ENCODE results near the gene MRPL51. TPM values are rescaled to one million over a fixed set of nuclear protein-coding genes. Genes with fewer than 3 reads are reported as not detected.
"Not testable (repeated sequence)": the region's sequence is repeated elsewhere in the genome, so short reads cannot be mapped to it uniquely, and the experiment has no call there.

Gene MRPL51
- total RNA-seq, 1 donor from 2014 or later = 262 TPM

DNA sequence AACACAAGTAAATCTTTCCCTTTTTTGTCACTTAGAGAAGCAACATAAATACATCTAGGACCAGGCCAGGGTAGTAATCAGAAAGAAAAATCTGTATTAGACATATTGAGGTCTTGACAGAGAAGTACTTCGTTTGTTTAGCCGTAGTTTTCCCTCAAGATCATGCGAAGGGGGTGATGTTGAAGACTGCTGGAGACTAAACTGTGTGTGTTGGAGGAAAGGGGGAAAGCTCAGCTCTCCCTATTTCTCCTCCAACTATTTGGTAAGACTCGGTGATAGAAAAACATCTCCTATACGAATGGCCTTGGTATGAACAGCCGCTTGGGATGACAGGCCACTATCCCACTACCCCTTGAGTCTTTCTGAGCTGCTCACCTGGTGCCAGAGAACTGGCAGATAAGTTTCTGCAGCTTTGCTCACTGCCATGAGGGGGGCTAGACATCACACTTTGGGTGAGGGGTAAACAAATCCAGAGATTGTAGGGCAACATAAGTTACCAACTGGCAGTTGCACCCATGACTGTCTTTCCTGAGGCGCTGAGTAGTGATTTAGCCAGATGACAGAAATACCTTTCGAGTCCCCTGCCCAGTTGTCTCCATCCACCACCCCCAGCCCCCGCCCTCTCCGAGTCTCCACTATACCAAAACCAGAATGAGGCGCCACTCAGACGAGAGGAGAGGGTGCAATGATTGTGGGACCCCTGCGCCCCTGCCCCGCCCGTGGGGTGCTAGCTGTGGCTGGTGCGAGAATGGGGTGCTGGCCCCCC lies 23.3 kb downstream of the MRPL51 start:
- Mint-ChIP-seq H3K9me3 (no peaks in the 10 kb centered on the region), H3K4me1 (ENCODE audit: low read depth) (peaks cover 51% of the 10 kb centered on the region), H3K4me3 (ENCODE audit: low read depth) (peak overlapping the region; percentile 88), H3K27me3 (ENCODE audit: low read depth) (no peaks in the 10 kb centered on the region), H3K36me3 (ENCODE audit: low read depth) (peaks cover 47% of the 10 kb centered on the region), H3K27ac (peak overlapping the region; percentile 86)
- no peak for DNase-seq (ENCODE audit: low spot score)
- intact Hi-C loops (cut with micrococcal nuclease) = loop anchor here (1.0 to 10.0 kb wide), 6 partner anchors 7 to 215 kb away; partner anchors contain the start of genes GAPDH, MRPL51, TAPBPL and ZNF384

DNA sequence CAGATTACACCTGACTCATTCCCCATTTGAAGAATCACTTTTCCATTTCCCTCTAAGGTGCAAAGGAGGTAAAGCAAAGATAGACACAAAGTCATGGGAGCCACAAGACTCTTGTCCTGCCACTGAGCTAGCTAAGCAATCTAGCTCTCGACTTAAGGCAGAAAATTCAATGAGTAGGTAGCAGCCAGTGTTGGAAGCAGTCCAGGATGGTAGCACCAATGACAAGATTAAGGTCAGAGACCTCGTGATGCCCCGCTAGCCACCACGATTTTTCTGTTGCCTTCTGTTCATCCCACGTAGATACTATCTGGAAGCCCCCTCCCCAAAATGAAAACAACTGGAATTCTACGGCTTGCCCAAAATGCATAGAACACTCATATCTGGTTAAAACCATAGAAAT lies 24.0 kb downstream of the MRPL51 start:
- Mint-ChIP-seq H3K27me3 (ENCODE audit: low read depth) (no peaks in the 10 kb centered on the region), H3K4me3 (ENCODE audit: low read depth) (peak overlapping the region; percentile 88), H3K27ac (peak overlapping the region; percentile 86), H3K36me3 (ENCODE audit: low read depth) (peaks cover 54% of the 10 kb centered on the region), H3K9me3 (no peaks in the 10 kb centered on the region), H3K4me1 (ENCODE audit: low read depth) (peaks cover 58% of the 10 kb centered on the region)
- DNase-seq (ENCODE audit: low spot score) = no peak
- intact Hi-C loops (cut with micrococcal nuclease) = loop anchor here (2.0 to 10.0 kb wide), 2 partner anchors 16 to 216 kb away; partner anchors contain the start of genes TAPBPL and ZNF384

DNA sequence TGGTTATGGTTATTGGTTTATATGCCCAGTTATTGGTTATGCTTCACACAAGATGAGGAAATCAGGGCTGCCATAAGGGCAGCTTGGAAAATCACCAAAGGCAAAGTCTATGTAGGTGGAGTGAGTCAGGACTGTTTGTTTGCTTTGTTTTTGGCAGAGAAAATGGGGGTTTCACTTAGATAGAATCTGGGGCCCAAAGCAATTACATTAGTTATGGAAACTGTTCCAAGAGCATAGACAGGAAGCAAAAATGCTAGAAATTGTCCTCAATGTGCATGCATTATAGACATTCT lies 24.8 kb downstream of the MRPL51 start:
- H3K4me3 Mint-ChIP-seq (ENCODE audit: low read depth) = peak overlapping the region; percentile 88
- intact Hi-C loops (cut with micrococcal nuclease) = loop anchor here (2.0 to 10.0 kb wide), 2 partner anchors 15 to 217 kb away; partner anchors contain the start of genes TAPBPL and ZNF384

DNA sequence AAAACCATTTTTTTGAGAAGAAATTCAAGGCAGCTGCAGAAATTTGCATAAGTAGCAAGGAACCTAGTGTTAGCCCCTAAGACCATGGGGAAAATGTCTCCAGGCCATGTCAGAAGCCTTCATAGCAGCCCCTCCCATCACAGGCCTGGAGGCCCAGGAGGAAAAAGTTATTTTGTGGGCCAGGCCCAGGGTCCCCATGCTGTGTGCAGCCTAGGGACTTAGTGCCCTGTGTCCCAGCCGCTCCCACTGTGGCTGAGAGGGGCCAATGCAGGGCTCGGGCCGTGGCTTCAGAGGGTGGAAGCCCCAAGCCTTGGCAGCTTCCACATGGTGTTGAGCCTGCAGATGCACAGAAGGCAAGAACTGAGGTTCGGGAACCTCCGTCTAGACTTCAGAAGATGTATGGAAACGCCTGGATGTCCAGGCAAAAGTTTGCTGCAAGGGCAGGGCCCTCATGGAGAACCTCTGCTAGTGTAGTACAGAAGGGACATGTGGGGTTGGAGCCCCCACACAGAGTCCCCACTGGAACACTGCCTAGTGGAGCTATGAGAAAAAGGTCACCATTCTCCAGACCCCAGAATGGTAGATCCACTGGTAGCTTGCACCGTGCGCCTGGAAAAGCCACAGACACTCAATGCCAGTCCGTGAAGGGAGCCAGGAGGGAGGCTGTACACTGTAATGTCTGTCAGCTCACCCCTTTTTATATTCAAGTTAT lies 25.3 kb downstream of the MRPL51 start:
- H3K27ac Mint-ChIP-seq = peak overlapping the region; percentile 86
- H3K36me3 Mint-ChIP-seq (ENCODE audit: low read depth) = peaks cover 67% of the 10 kb centered on the region
- intact Hi-C loops (cut with micrococcal nuclease) = loop anchor here (2.0 to 10.0 kb wide), 2 partner anchors 15 to 217 kb away; partner anchors contain the start of genes TAPBPL and ZNF384
- peaks cover 69% of the 10 kb centered on the region for H3K4me1 Mint-ChIP-seq (ENCODE audit: low read depth)
- not testable (repeated sequence) for H3K9me3 Mint-ChIP-seq; DNase-seq (ENCODE audit: low spot score); H3K27me3 Mint-ChIP-seq (ENCODE audit: low read depth)
- peak overlapping the region; percentile 88 for H3K4me3 Mint-ChIP-seq (ENCODE audit: low read depth)

More for the DNA sequence above, 24.8 kb downstream of the MRPL51 start:
- peaks cover 62% of the 10 kb centered on the region for H3K36me3 Mint-ChIP-seq (ENCODE audit: low read depth)
- peak overlapping the region; percentile 86 for H3K27ac Mint-ChIP-seq
- H3K27me3 Mint-ChIP-seq (ENCODE audit: low read depth) = no peaks in the 10 kb centered on the region
- DNase-seq (ENCODE audit: low spot score) = no peak
- H3K9me3 Mint-ChIP-seq = no peaks in the 10 kb centered on the region
- H3K4me1 Mint-ChIP-seq (ENCODE audit: low read depth) = peaks cover 65% of the 10 kb centered on the region

- not testable (repeated sequence) for DNase-seq (ENCODE audit: low spot score); H3K27me3 Mint-ChIP-seq (ENCODE audit: low read depth); H3K9me3 Mint-ChIP-seq
- Mint-ChIP-seq H3K36me3 (ENCODE audit: low read depth) (peaks cover 77% of the 10 kb centered on the region), H3K4me1 (ENCODE audit: low read depth) (peaks cover 73% of the 10 kb centered on the region), H3K27ac (peak overlapping the region; percentile 23), H3K4me3 (ENCODE audit: low read depth) (peak overlapping the region; percentile 22)
- intact Hi-C loops (cut with micrococcal nuclease) = loop anchor here (10.0 kb wide), 1 partner anchor 218 kb away; the partner anchor contains the start of gene ZNF384
Measured at GRCh38 chr12:6466751-6467150, 26.3 kb downstream of the MRPL51 start.

- no peak overlapping the region for H3K4me3 Mint-ChIP-seq (ENCODE audit: low read depth)
- H3K36me3 Mint-ChIP-seq (ENCODE audit: low read depth) = peaks cover 83% of the 10 kb centered on the region
- intact Hi-C loops (cut with micrococcal nuclease) = loop anchor here (10.0 kb wide), 1 partner anchor 219 kb away; the partner anchor contains the start of gene ZNF384
- H3K27ac Mint-ChIP-seq = peak overlapping the region; percentile 23
- no peak for DNase-seq (ENCODE audit: low spot score)
- no peaks in the 10 kb centered on the region for H3K27me3 Mint-ChIP-seq (ENCODE audit: low read depth)
- H3K9me3 Mint-ChIP-seq = no peaks in the 10 kb centered on the region
- H3K4me1 Mint-ChIP-seq (ENCODE audit: low read depth) = peaks cover 74% of the 10 kb centered on the region
Measured at GRCh38 chr12:6466184-6466573, 26.9 kb downstream of the MRPL51 start.

DNA sequence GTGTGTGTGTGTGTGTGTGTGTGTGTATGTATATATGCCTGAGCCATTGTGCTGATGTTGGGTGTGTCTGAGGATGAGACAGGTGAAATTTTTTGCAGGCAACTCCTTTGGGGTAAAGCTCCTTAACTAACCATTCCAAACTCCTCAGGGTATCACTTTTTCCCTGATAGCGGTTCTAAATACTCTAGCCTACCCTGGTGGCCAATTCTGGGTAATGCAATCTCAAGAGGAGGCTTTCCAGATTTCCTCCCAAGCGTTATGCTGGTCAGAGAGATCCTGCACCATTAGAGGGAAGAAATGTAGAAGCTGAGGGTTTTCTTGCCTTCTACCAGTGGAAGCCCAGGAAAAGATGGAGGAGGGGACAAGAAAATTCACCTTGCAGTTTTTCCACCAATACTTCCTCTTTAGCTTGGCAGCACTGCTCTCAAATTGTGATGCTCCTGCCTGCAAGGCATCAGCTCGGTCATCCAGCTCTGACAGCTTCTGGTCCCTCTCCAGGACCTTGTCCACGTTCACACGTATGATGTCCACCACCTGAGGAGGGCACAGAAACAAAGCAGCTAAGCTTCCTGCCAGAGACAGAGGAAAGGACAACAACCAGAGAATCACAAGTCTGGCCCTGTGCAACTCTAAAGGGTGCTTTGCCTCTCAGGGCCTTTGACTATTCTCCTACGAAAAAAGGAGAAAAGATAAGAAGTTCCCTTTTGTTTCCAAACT lies 27.4 kb downstream of the MRPL51 start:
- peaks cover 77% of the 10 kb centered on the region for H3K4me1 Mint-ChIP-seq (ENCODE audit: low read depth)
- no peak for DNase-seq (ENCODE audit: low spot score)
- intact Hi-C loops (cut with micrococcal nuclease) = loop anchor here (1.0 to 10.0 kb wide), 2 partner anchors 42 to 219 kb away; partner anchors contain the start of gene ZNF384
- no peaks in the 10 kb centered on the region for H3K9me3 Mint-ChIP-seq
- H3K27me3 Mint-ChIP-seq (ENCODE audit: low read depth) = no peaks in the 10 kb centered on the region
- no peak overlapping the region for H3K4me3 Mint-ChIP-seq (ENCODE audit: low read depth)
- peaks cover 88% of the 10 kb centered on the region for H3K36me3 Mint-ChIP-seq (ENCODE audit: low read depth)
- H3K27ac Mint-ChIP-seq = peak overlapping the region; percentile 54

DNA sequence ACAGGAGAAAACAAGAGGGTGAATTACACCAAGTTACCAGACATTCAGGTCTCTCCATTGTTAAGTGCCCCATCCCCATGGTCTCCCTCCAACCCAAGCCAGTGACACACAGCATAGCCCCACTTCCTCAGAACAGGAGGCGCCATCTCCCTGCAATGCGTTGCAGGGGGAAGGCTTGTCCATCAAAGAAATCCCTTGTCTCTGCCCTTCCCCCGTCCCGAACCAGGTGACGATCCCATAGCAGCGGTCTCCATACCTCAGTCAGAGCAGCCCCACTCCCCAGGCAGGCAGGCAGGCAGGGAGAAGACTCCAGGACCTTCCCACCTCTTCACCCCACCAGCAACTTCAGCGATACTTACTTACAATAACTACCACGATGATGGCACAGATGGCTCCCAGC lies 28.5 kb downstream of the MRPL51 start:
- intact Hi-C loops (cut with micrococcal nuclease) = loop anchor here (10.0 kb wide), 1 partner anchor 220 kb away; the partner anchor contains the start of gene ZNF384
- Mint-ChIP-seq H3K27ac (peak overlapping the region; percentile 99), H3K27me3 (ENCODE audit: low read depth) (no peaks in the 10 kb centered on the region), H3K4me1 (ENCODE audit: low read depth) (peaks cover 77% of the 10 kb centered on the region), H3K9me3 (no peaks in the 10 kb centered on the region), H3K4me3 (ENCODE audit: low read depth) (peak overlapping the region; percentile 35), H3K36me3 (ENCODE audit: low read depth) (peaks cover 93% of the 10 kb centered on the region)
- DNase-seq (ENCODE audit: low spot score) = no peak

DNA sequence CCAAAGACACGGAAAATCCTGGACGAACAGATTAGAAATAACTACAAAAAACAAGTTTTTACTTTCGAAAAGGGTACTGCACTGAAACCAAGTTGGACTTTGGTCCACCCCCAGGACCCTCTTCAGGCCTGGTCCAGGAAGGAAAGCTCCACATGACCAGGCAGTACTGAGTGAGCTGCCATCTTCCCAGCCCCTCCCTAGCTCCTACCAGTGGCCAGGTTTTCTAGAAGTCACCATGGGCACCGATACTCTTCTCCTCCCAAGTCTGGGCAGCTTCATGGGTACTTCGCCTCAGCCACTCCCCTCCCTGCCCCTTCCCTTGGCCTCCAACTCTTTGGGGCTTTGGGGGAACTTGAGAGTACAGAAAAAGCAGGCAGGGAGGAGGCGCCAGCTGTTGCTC lies 29.2 kb downstream of the MRPL51 start:
- no peak for DNase-seq (ENCODE audit: low spot score)
- H3K4me1 Mint-ChIP-seq (ENCODE audit: low read depth) = peaks cover 75% of the 10 kb centered on the region
- H3K27me3 Mint-ChIP-seq (ENCODE audit: low read depth) = no peaks in the 10 kb centered on the region
- peak overlapping the region; percentile 75 for H3K4me3 Mint-ChIP-seq (ENCODE audit: low read depth)
- H3K36me3 Mint-ChIP-seq (ENCODE audit: low read depth) = peaks cover 94% of the 10 kb centered on the region
- no peaks in the 10 kb centered on the region for H3K9me3 Mint-ChIP-seq
- intact Hi-C loops (cut with micrococcal nuclease) = loop anchor here (2.0 to 10.0 kb wide), 3 partner anchors 19 to 221 kb away; partner anchors contain the start of genes CD27 and ZNF384
- peak overlapping the region; percentile 99 for H3K27ac Mint-ChIP-seq

DNA sequence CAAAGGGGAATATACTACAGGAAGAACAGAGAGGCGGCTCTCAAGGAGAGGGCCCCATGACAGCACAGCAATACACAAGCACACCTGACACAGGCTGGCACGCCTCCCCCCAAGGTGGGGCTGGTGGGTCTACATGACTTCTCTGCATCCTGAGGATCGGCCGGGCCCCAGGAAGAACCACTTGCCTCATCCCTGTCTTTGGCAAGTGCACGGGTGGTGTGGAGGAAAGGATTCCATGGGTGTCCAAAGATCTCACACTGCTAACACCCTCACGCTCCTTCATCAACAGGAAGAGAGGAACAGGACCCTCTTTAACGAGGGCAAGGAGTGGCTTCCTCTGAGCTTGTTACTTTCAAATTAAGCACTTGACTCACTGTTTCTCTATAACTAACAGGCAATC lies 29.8 kb downstream of the MRPL51 start:
- intact Hi-C loops (cut with micrococcal nuclease) = loop anchor here (2.0 to 10.0 kb wide), 3 partner anchors 18 to 222 kb away; partner anchors contain the start of genes CD27 and ZNF384
- Mint-ChIP-seq H3K27me3 (ENCODE audit: low read depth) (no peaks in the 10 kb centered on the region), H3K4me3 (ENCODE audit: low read depth) (peak overlapping the region; percentile 75), H3K9me3 (no peaks in the 10 kb centered on the region), H3K36me3 (ENCODE audit: low read depth) (peaks cover 94% of the 10 kb centered on the region), H3K27ac (peak overlapping the region; percentile 99), H3K4me1 (ENCODE audit: low read depth) (peaks cover 74% of the 10 kb centered on the region)
- no peak for DNase-seq (ENCODE audit: low spot score)

GRCh38 chr12:6462234-6462995 lies 30.6 kb downstream of the MRPL51 start:
- Mint-ChIP-seq H3K27ac (peak overlapping the region; percentile 99), H3K4me1 (ENCODE audit: low read depth) (peaks cover 69% of the 10 kb centered on the region), H3K4me3 (ENCODE audit: low read depth) (peak overlapping the region; percentile 75), H3K36me3 (ENCODE audit: low read depth) (peaks cover 90% of the 10 kb centered on the region), H3K9me3 (no peaks in the 10 kb centered on the region), H3K27me3 (ENCODE audit: low read depth) (no peaks in the 10 kb centered on the region)
- intact Hi-C loops (cut with micrococcal nuclease) = loop anchor here (1.0 to 10.0 kb wide), 6 partner anchors 8 to 222 kb away; partner anchors contain the start of genes CD27, TAPBPL, VAMP1 and ZNF384
- no peak for DNase-seq (ENCODE audit: low spot score)
